ENCODE measurements around the gene SHANK1. TPM values are rescaled to one million over a fixed set of nuclear protein-coding genes. Genes with fewer than 3 reads are reported as not detected.

Gene SHANK1
- total RNA-seq, 2 donors from 2014 or later = 0.28 to 1.6 TPM

Other genes starting within 250 kb of the SHANK1 start
- gene EMC10, start 243.3 kb downstream of the SHANK1 start, total RNA-seq = 100 to 1,000 TPM in 1 of 2 donors, 10 to 100 TPM in 1; 85.6 to 139 TPM
- under 1 TPM in 1 of 2 donors, not detected in 1; 0.56 TPM for gene GARIN5A, start 243.0 kb downstream of the SHANK1 start, total RNA-seq
- 10 to 100 TPM; 11.6 to 34.7 TPM for gene JOSD2, start 208.6 kb downstream of the SHANK1 start, total RNA-seq
- gene ASPDH, start 205.9 kb downstream of the SHANK1 start, total RNA-seq = not detected
- gene LRRC4B, start 151.4 kb downstream of the SHANK1 start, total RNA-seq = 10 to 100 TPM in 1 of 2 donors, 1 to 10 TPM in 1; 5.3 to 13.7 TPM
- gene SYT3, start 79.9 kb downstream of the SHANK1 start, total RNA-seq = not detected
- gene C19orf81, start 70.4 kb downstream of the SHANK1 start, total RNA-seq = not detected
- 10 to 100 TPM; 10.5 to 35.3 TPM for gene CLEC11A, start 3.6 kb upstream of the SHANK1 start, total RNA-seq
- not detected for gene GPR32, start 50.7 kb upstream of the SHANK1 start, total RNA-seq
- gene ACP4, start 70.6 kb upstream of the SHANK1 start, total RNA-seq = not detected
- not detected for gene KLK1, start 104.0 kb upstream of the SHANK1 start, total RNA-seq
- gene KLK15, start 113.8 kb upstream of the SHANK1 start, total RNA-seq = not detected
- not detected for gene KLK3, start 135.1 kb upstream of the SHANK1 start, total RNA-seq
- gene KLK2, start 153.6 kb upstream of the SHANK1 start, total RNA-seq = not detected
- not detected for gene KLK4, start 191.6 kb upstream of the SHANK1 start, total RNA-seq
- not detected for gene KLK5, start 233.2 kb upstream of the SHANK1 start, total RNA-seq
- not detected for gene KLK6, start 249.8 kb upstream of the SHANK1 start, total RNA-seq